IMR-90 (cell line): ENCODE data around the gene PTPRG. TPM values are rescaled to one million over a fixed set of nuclear protein-coding genes. Genes with fewer than 3 reads are reported as not detected.

ENCODE experiments used
- ATAC-seq: fragments of 200-7000 bp; cut with Tn5 transposase; 2 replicates; pipeline ENCODE4 v1.9.1; 2020; ENCODE audit warnings: low read depth, mild to moderate bottlenecking, moderate library complexity
- BruUV-seq: library from RNA; stranded (reverse); fragments of 400-500 nt; replicated peaks from 2 replicates; lab custom pipeline; 2021; lab: Mats Ljungman, UMichigan
- CTCF ChIA-PET: fragments of 300-600 bp; formaldehyde crosslinking; extraction: SDS; loops from one replicate; lab custom pipeline; 2021; ENCODE audit warnings: antibody characterized with exemption; lab: Yijun Ruan, JAX
- POLR2A ChIA-PET: fragments of 300-600 bp; sonication (Branson Sonifier 250); formaldehyde crosslinking; loops from one replicate; lab custom pipeline; 2022; ENCODE audit warnings: antibody characterized with exemption; ENCODE audit not compliant: unreplicated experiment; lab: Charles Lee
- DNase-seq: peaks from one replicate; pipeline ENCODE4 v3.0.0; 2013
- H2AFZ ChIP-seq: replicated peaks from 2 replicates; pipeline ENCODE3; 2013; ENCODE audit warnings: low read length, mild to moderate bottlenecking; ENCODE audit not compliant: poor library complexity
- H2AK5ac ChIP-seq: 2 replicates; pipeline ENCODE4 v1.6.1; 2013; ENCODE audit warnings: low read depth, low read length, inconsistent platforms
- H2AK9ac ChIP-seq: replicated peaks from 2 replicates; pipeline ENCODE3; 2013; ENCODE audit warnings: mild to moderate bottlenecking, low read depth, low read length, moderate library complexity; ENCODE audit not compliant: poor library complexity
- H2BK120ac ChIP-seq: 2 replicates; pipeline ENCODE4 v1.6.1; 2013; ENCODE audit warnings: low read depth, low read length, inconsistent platforms
- H2BK15ac ChIP-seq: 3 replicates; pipeline ENCODE4 v1.6.1; 2013; ENCODE audit warnings: low read depth, low read length, inconsistent platforms
- H2BK20ac ChIP-seq: 2 replicates; pipeline ENCODE4 v1.6.1; 2013; ENCODE audit warnings: low read depth, mild to moderate bottlenecking, inconsistent platforms, low read length, moderate library complexity
- H2BK5ac ChIP-seq: 2 replicates; pipeline ENCODE4 v1.6.1; 2013; ENCODE audit warnings: mild to moderate bottlenecking, low read depth, low read length, inconsistent platforms; ENCODE audit not compliant: poor library complexity, severe bottlenecking
- H3K14ac ChIP-seq: replicated peaks from 2 replicates; pipeline ENCODE4 v1.6.1; 2013; ENCODE audit warnings: low read depth, low read length, inconsistent platforms
- H3K18ac ChIP-seq: 2 replicates; pipeline ENCODE4 v1.6.1; 2013; ENCODE audit warnings: low read depth, low read length, control low read depth
- H3K23ac ChIP-seq: 2 replicates; pipeline ENCODE4 v1.6.1; 2013; ENCODE audit warnings: low read depth, low read length, inconsistent platforms
- H3K27ac ChIP-seq: 2 replicates; pipeline ENCODE4 v1.5.1; 2013; ENCODE audit warnings: mild to moderate bottlenecking, control low read depth, low read length; ENCODE audit not compliant: insufficient read depth
- H3K27me3 ChIP-seq: 2 replicates; pipeline ENCODE4 v1.6.1; 2013; ENCODE audit warnings: low read length; ENCODE audit not compliant: control insufficient read depth, insufficient read depth
- H3K36me3 ChIP-seq: 2 replicates; pipeline ENCODE4 v1.6.1; 2013; ENCODE audit warnings: low read length, mixed read lengths; ENCODE audit not compliant: control insufficient read depth, insufficient read depth
- H3K4ac ChIP-seq: 2 replicates; pipeline ENCODE4 v1.6.1; 2013; ENCODE audit warnings: low read depth, low read length, inconsistent platforms
- H3K4me1 ChIP-seq: 2 replicates; pipeline ENCODE4 v1.6.1; 2013; ENCODE audit warnings: low read length, mixed read lengths; ENCODE audit not compliant: control insufficient read depth, insufficient read depth
- H3K4me2 ChIP-seq: 2 replicates; pipeline ENCODE4 v1.6.1; 2013; ENCODE audit warnings: low read depth, mild to moderate bottlenecking, control low read depth, low read length, moderate library complexity
- H3K4me3 ChIP-seq: 2 replicates; pipeline ENCODE4 v1.5.1; 2013; ENCODE audit warnings: low read depth, mild to moderate bottlenecking, control low read depth, low read length, moderate library complexity; ENCODE audit not compliant: insufficient read depth
- H3K56ac ChIP-seq: 2 replicates; pipeline ENCODE4 v1.6.1; 2013; ENCODE audit warnings: low read length, inconsistent platforms; ENCODE audit not compliant: insufficient read depth; ENCODE audit errors: extremely low read depth
- H3K79me1 ChIP-seq, 2 experiments: 2 replicates each; pipeline ENCODE4 v1.6.1; 2013; ENCODE audit warnings: low read length in 2 of 2, inconsistent platforms in 1 of 2, low read depth in 1 of 2
- H3K9ac ChIP-seq: 2 replicates; pipeline ENCODE4 v1.6.1; 2013; ENCODE audit warnings: low read depth, low read length, control low read depth
- H3K9me1 ChIP-seq: 2 replicates; pipeline ENCODE4 v1.6.1; 2013; ENCODE audit warnings: low read length, inconsistent platforms; ENCODE audit not compliant: insufficient read depth
- H3K9me3 ChIP-seq: 2 replicates; pipeline ENCODE4 v1.6.1; 2013; ENCODE audit warnings: low read length; ENCODE audit not compliant: control insufficient read depth, insufficient read depth
- H4K20me1 ChIP-seq: 2 replicates; pipeline ENCODE4 v1.6.1; 2013; ENCODE audit warnings: low read length, inconsistent platforms; ENCODE audit not compliant: insufficient read depth
- H4K5ac ChIP-seq: 2 replicates; pipeline ENCODE4 v1.6.1; 2013; ENCODE audit warnings: mild to moderate bottlenecking, low read depth, low read length, control low read depth
- H4K8ac ChIP-seq, 2 experiments: 2 replicates each; pipeline ENCODE4 v1.6.1; 2013; ENCODE audit warnings: low read depth in 2 of 2, low read length in 2 of 2, control low read depth in 1 of 2, inconsistent platforms in 1 of 2
- H4K91ac ChIP-seq: 2 replicates; pipeline ENCODE4 v1.6.1; 2013; ENCODE audit warnings: low read depth, low read length, inconsistent platforms; ENCODE audit not compliant: insufficient read depth
- BHLHE40 ChIP-seq: fragments of 150-350 bp; IDR thresholded peaks from 2 replicates; pipeline ENCODE4 v1.6.1; 2016; ENCODE audit warnings: mild to moderate bottlenecking, low read depth, low read length
- CTCF ChIP-seq: conservative IDR thresholded peaks from 2 replicates; pipeline ENCODE4 v1.5.1; 2012; ENCODE audit warnings: mild to moderate bottlenecking, low read depth, low read length, improper control_type of control experiment
- FOS ChIP-seq: fragments of 150-350 bp; IDR thresholded peaks from 2 replicates; pipeline ENCODE4 v1.6.1; 2016; ENCODE audit warnings: low read depth, low read length
- MAFK ChIP-seq: IDR thresholded peaks from 2 replicates; pipeline ENCODE4 v1.6.1; 2012; ENCODE audit warnings: low read depth, low read length, improper control_type of control experiment
- NFE2L2 ChIP-seq: fragments of 150-350 bp; IDR thresholded peaks from 2 replicates; pipeline ENCODE4 v1.6.1; 2016; ENCODE audit warnings: low read depth, mild to moderate bottlenecking, low read length
- RAD21 ChIP-seq: IDR thresholded peaks from 2 replicates; pipeline ENCODE4 v1.6.1; 2012; ENCODE audit warnings: low read length, improper control_type of control experiment
- RCOR1 ChIP-seq: IDR thresholded peaks from 2 replicates; pipeline ENCODE4 v1.6.1; 2012; ENCODE audit warnings: mild to moderate bottlenecking, low read length, improper control_type of control experiment; ENCODE audit not compliant: insufficient replicate concordance
- RFX5 ChIP-seq: IDR thresholded peaks from 2 replicates; pipeline ENCODE4 v1.8.0; 2012; ENCODE audit warnings: low read depth, mild to moderate bottlenecking, low read length, moderate library complexity
- SMC3 ChIP-seq: fragments of 150-350 bp; IDR thresholded peaks from 2 replicates; pipeline ENCODE4 v1.6.1; 2016; ENCODE audit warnings: low read depth, mild to moderate bottlenecking, antibody characterized with exemption, low read length, moderate library complexity
- WGBS, 2 experiments: methylation state at CpG; one replicate each; pipeline versions ENCODE4 v1.1.5 to v1.1.7; 2013; ENCODE audit warnings: missing lambda C conversion rate in 2 of 2; ENCODE audit not compliant: insufficient read length in 1 of 2; ENCODE audit errors: extremely low coverage in 2 of 2; 5-methylcytosine and 5-hydroxymethylcytosine counted together
- dilution Hi-C: fragments of 300-500 bp; cut with HindIII; formaldehyde crosslinking; loops from one replicate; pipeline ENCODE4 v1.14.3; 2018; ENCODE audit warnings: low sequenced_read_pairs; ENCODE audit not compliant: unreplicated experiment
- in situ Hi-C: fragments of 300-500 bp; cut with MboI; formaldehyde crosslinking; loops from 3 replicates; pipeline ENCODE4 v1.14.3; 2019; ENCODE audit warnings: low sequenced_read_pairs, inconsistent platforms, mixed read lengths
- intact Hi-C: fragments of 100-400 bp; cut with micrococcal nuclease; formaldehyde crosslinking; loops from 2 replicates; pipeline ENCODE4 v1.10.0; 2022
- polyA plus RNA-seq, 3 experiments: library from polyadenylated mRNA; depleted of rRNA; stranded (reverse); fragments of >200 nt; gene quantifications; 2 replicates each; pipeline ENCODE4 v1.2.3, GENCODE V29; 2012; ENCODE audit warnings: low replicate concordance in 1 of 3
- total RNA-seq: library from RNA; depleted of rRNA; stranded (reverse); fragments of >200 nt; gene quantifications from 2 replicates; pipeline ENCODE4 v1.2.3, GENCODE V29; 2012
- TF ChIP-seq, protein P1 (sequence below): fragments of 150-350 bp; IDR thresholded peaks from 2 replicates; pipeline ENCODE4 v1.6.1; 2016; ENCODE audit warnings: low read depth, mild to moderate bottlenecking, low read length, moderate library complexity, borderline replicate concordance
- TF ChIP-seq, protein P2 (sequence below): fragments of 150-350 bp; IDR thresholded peaks from 2 replicates; pipeline ENCODE4 v1.6.1; 2017; ENCODE audit warnings: mild to moderate bottlenecking, antibody characterized with exemption, low read length, low read depth

The PTPRG gene
- total and polyA plus RNA-seq, 2 of the 4 experiments (the other 2 are of a cell fraction), result 7.7 to 31.0 TPM

DNA sequence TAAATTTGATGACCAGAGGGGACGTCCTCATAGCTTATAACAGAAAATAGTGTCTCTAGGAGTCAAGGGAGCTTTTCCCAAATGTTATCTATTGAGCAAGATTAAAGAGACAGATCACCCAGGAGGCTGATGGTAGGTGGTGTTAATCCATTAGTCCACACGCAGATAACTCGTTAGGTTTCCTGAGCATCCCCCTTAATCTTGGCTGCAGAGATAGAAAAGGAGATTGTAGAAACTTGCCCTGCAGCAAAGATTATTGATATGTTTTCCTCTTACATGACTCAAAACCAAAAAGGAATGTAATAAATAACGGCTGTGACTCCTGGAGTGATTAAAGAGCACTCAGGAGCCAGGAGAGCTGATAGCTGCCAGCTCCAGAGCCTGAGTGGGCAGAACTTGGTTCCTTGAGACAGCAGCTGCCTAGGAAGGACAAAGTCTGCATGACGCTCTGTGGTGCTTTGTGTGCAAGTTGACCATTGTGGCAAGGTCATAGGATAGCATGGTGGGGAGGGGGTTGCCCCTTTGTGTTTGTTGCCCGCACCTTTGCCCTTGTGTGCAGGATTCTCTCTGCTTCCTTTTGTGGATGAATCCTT, 234.8 kb downstream of the PTPRG start:
- no peak overlapping the region for H3K4ac ChIP-seq
- no peak overlapping the region for H2BK5ac ChIP-seq
- no peak overlapping the region for H3K18ac ChIP-seq
- no peak overlapping the region for H3K4me3 ChIP-seq
- ChIA-PET POLR2A (interaction anchor here (0.7 kb wide), 1 partner anchor 56 kb away, joined by 3 read pairs; no protein-coding TSS in a partner anchor), CTCF (interaction anchor here (1.9 kb wide), 1 partner anchor 11 kb away, joined by 6 read pairs; no protein-coding TSS in a partner anchor)
- in situ Hi-C loops (no loop called here), intact Hi-C loops (no loop called here), dilution Hi-C loops (no loop called here)
- peaks cover 5% of the 10 kb centered on the region; the same call in 1 of the 2 replicates for H3K9me1 ChIP-seq
- no TSS peak for BruUV-seq
- no peak overlapping the region for H3K27ac ChIP-seq
- no peak overlapping the region for H4K91ac ChIP-seq
- no peak overlapping the region for H2AK5ac ChIP-seq
- H2AK9ac ChIP-seq, result no peak overlapping the region
- H4K5ac ChIP-seq, result no peak overlapping the region
- WGBS, 2 experiments, result 83% methylated on average over 1 of the region's 6 CpGs; no CpG with 5 or more reads in 1 of the 2 experiments
- no peaks in the 10 kb centered on the region; the same call in 1 of the 2 replicates for H3K4me1 ChIP-seq
- H3K9me3 ChIP-seq, result no peaks in the 10 kb centered on the region
- no peak overlapping the region for H2BK20ac ChIP-seq
- H4K20me1 ChIP-seq, result peaks cover 10% of the 10 kb centered on the region; the same call in 1 of the 2 replicates
- no peaks in the 10 kb centered on the region for H3K36me3 ChIP-seq
- no peak overlapping the region for H2BK15ac ChIP-seq
- H3K23ac ChIP-seq, result no peak overlapping the region
- no peaks in the 10 kb centered on the region for H3K27me3 ChIP-seq
- H3K14ac ChIP-seq, result 0 out of 2 replicates have a peak overlapping the region, but pooled peaks have one; percentile 37
- no peak for ATAC-seq
- H3K9ac ChIP-seq, result no peak overlapping the region
- peaks cover 20 to 48% of the 10 kb centered on the region in 2 experiments for H3K79me1 ChIP-seq
- no peak for DNase-seq
- no peak for TF ChIP-seq CTCF
- TF ChIP-seq RAD21, result no peak
- no peak for TF ChIP-seq RCOR1
- TF ChIP-seq, protein P1, sequence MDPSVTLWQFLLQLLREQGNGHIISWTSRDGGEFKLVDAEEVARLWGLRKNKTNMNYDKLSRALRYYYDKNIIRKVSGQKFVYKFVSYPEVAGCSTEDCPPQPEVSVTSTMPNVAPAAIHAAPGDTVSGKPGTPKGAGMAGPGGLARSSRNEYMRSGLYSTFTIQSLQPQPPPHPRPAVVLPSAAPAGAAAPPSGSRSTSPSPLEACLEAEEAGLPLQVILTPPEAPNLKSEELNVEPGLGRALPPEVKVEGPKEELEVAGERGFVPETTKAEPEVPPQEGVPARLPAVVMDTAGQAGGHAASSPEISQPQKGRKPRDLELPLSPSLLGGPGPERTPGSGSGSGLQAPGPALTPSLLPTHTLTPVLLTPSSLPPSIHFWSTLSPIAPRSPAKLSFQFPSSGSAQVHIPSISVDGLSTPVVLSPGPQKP, result no peak
- TF ChIP-seq NFE2L2, result no peak
- TF ChIP-seq BHLHE40, result no peak
- TF ChIP-seq MAFK, result no peak
- TF ChIP-seq SMC3, result no peak
- TF ChIP-seq FOS, result no peak
- TF ChIP-seq RFX5, result no peak
- TF ChIP-seq, protein P2, sequence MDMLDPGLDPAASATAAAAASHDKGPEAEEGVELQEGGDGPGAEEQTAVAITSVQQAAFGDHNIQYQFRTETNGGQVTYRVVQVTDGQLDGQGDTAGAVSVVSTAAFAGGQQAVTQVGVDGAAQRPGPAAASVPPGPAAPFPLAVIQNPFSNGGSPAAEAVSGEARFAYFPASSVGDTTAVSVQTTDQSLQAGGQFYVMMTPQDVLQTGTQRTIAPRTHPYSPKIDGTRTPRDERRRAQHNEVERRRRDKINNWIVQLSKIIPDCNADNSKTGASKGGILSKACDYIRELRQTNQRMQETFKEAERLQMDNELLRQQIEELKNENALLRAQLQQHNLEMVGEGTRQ, result no peak
- no peak overlapping the region for H3K4me2 ChIP-seq
- H3K56ac ChIP-seq, result no peak overlapping the region
- no peak overlapping the region for H2BK120ac ChIP-seq
- no peak overlapping the region for H2AFZ ChIP-seq
- H4K8ac ChIP-seq, result no peak overlapping the region
